ENCODE measurements around the gene COG5. TPM values are rescaled to one million over a fixed set of nuclear protein-coding genes. Genes with fewer than 3 reads are reported as not detected.
"Not testable (repeated sequence)": the region's sequence is repeated elsewhere in the genome, so short reads cannot be mapped to it uniquely, and the experiment has no call there.

The COG5 gene
- total RNA-seq, 1 donor from 2014 or later, result 40.8 TPM

GRCh38 chr7:107544848-107545591, 18.7 kb downstream of the COG5 start:
- TF ChIP-seq CTCF (IDR thresholded peaks at IDR 0.05; ENCODE audit: borderline replicate concordance), result no peak
- Histone ChIP-seq H3K4me3 (no peak overlapping the region), H3K27ac (replicated peaks) (no peak overlapping the region), H3K36me3 (peaks cover 48% of the 10 kb centered on the region), H3K27me3 (ENCODE audit: low read depth) (no peaks in the 10 kb centered on the region), H3K4me1 (no peaks in the 10 kb centered on the region), H3K9me3 (replicated peaks) (peaks cover 22% of the 10 kb centered on the region)
- no peak for DNase-seq
- intact Hi-C loops (cut with micrococcal nuclease), result no loop called here

GRCh38 chr7:107543338-107543993, 20.3 kb downstream of the COG5 start:
- H3K27ac ChIP-seq (replicated peaks), result no peak overlapping the region
- no peaks in the 10 kb centered on the region for H3K27me3 ChIP-seq (ENCODE audit: low read depth)
- H3K4me1 ChIP-seq, result no peaks in the 10 kb centered on the region
- H3K36me3 ChIP-seq, result peaks cover 58% of the 10 kb centered on the region
- H3K9me3 ChIP-seq (replicated peaks), result peaks cover 22% of the 10 kb centered on the region
- TF ChIP-seq CTCF (IDR thresholded peaks at IDR 0.05; ENCODE audit: borderline replicate concordance), result no peak
- DNase-seq, result no peak
- intact Hi-C loops (cut with micrococcal nuclease), result no loop called here
- H3K4me3 ChIP-seq, result no peak overlapping the region

- no peak for DNase-seq
- Histone ChIP-seq H3K27me3 (ENCODE audit: low read depth) (no peaks in the 10 kb centered on the region), H3K9me3 (replicated peaks) (peaks cover 26% of the 10 kb centered on the region), H3K36me3 (peaks cover 55% of the 10 kb centered on the region), H3K27ac (replicated peaks) (no peak overlapping the region), H3K4me3 (no peak overlapping the region), H3K4me1 (peaks cover 6% of the 10 kb centered on the region)
- intact Hi-C loops (cut with micrococcal nuclease), result no loop called here
- no peak for TF ChIP-seq CTCF (IDR thresholded peaks at IDR 0.05; ENCODE audit: borderline replicate concordance)
These were observed 25.7 kb downstream of the COG5 start for GRCh38 chr7:107538001-107538400.

- H3K4me1 ChIP-seq; H3K27ac ChIP-seq (replicated peaks); H3K4me3 ChIP-seq; DNase-seq; H3K27me3 ChIP-seq (ENCODE audit: low read depth); intact Hi-C loops (cut with micrococcal nuclease): not testable (repeated sequence)
- Histone ChIP-seq H3K36me3 (peaks cover 49% of the 10 kb centered on the region), H3K9me3 (replicated peaks) (peaks cover 26% of the 10 kb centered on the region)
These were observed 26.5 kb downstream of the COG5 start for GRCh38 chr7:107537228-107537627.

DNA sequence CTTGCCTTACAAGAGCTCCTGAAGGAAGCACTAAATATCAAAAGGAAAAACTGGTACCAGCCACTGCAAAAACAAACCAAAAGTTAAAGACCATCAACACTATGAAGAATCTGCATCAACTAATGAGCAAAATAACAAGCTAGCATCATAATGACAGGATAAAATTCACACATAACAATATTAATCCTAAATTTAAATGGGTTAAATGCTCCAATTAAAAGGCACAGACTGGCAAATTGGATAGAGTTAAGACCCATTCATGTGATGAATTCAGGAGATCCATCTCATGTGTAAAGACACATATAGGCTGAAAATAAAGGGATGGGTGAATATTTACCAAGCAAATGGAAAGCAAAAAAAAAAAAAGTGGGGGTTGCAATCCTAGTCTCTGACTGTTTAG, 29.6 kb downstream of the COG5 start:
- Histone ChIP-seq H3K27ac (replicated peaks) (no peak overlapping the region), H3K36me3 (peaks cover 40% of the 10 kb centered on the region), H3K9me3 (replicated peaks) (peaks cover 26% of the 10 kb centered on the region), H3K4me3 (no peak overlapping the region), H3K4me1 (peaks cover 14% of the 10 kb centered on the region), H3K27me3 (ENCODE audit: low read depth) (no peaks in the 10 kb centered on the region)
- DNase-seq, result no peak
- no peak for TF ChIP-seq CTCF (IDR thresholded peaks at IDR 0.05; ENCODE audit: borderline replicate concordance)
- intact Hi-C loops (cut with micrococcal nuclease), result no loop called here

DNA sequence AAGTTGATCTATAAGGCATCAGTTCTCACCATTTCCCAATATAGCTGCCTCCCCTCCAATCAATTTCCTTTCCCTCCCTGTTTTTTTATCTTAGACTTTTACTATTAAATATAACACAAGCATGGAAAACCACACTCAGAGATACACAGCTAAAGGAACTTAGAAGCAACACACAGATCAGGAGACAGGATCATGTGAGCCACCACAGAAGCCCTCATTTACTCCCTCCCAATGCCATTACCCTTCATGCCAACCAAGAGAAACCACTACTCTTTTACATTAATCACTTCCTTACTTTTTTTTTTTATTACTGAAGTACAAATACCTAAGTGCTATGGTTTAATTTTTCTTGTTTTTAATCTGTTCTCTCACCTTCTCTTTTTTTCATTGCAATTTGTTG, 33.0 kb downstream of the COG5 start:
- intact Hi-C loops (cut with micrococcal nuclease), result no loop called here
- H3K4me1 ChIP-seq, result peaks cover 15% of the 10 kb centered on the region
- H3K4me3 ChIP-seq, result no peak overlapping the region
- no peak for TF ChIP-seq CTCF (IDR thresholded peaks at IDR 0.05; ENCODE audit: borderline replicate concordance)
- no peak overlapping the region for H3K27ac ChIP-seq (replicated peaks)
- peaks cover 16% of the 10 kb centered on the region for H3K9me3 ChIP-seq (replicated peaks)
- no peaks in the 10 kb centered on the region for H3K27me3 ChIP-seq (ENCODE audit: low read depth)
- peaks cover 15% of the 10 kb centered on the region for H3K36me3 ChIP-seq
- no peak for DNase-seq
